IMR-90 (cell line): ENCODE measurements around the gene GNB4. TPM values are rescaled to one million over a fixed set of nuclear protein-coding genes. Genes with fewer than 3 reads are reported as not detected.

Experiments
- ATAC-seq: fragments of 200-7000 bp; cut with Tn5 transposase; 2 replicates; pipeline ENCODE4 v1.9.1; 2020; ENCODE audit warnings: low read depth, mild to moderate bottlenecking, moderate library complexity
- BruUV-seq: library from RNA; stranded (reverse); fragments of 400-500 nt; replicated peaks from 2 replicates; lab custom pipeline; 2021; lab: Mats Ljungman, UMichigan
- CTCF ChIA-PET: fragments of 300-600 bp; formaldehyde crosslinking; extraction: SDS; loops from one replicate; lab custom pipeline; 2021; ENCODE audit warnings: antibody characterized with exemption; lab: Yijun Ruan, JAX
- POLR2A ChIA-PET: fragments of 300-600 bp; sonication (Branson Sonifier 250); formaldehyde crosslinking; loops from one replicate; lab custom pipeline; 2022; ENCODE audit warnings: antibody characterized with exemption; ENCODE audit not compliant: unreplicated experiment; lab: Charles Lee
- DNase-seq: peaks from one replicate; pipeline ENCODE4 v3.0.0; 2013
- H2AFZ ChIP-seq: replicated peaks from 2 replicates; pipeline ENCODE3; 2013; ENCODE audit warnings: low read length, mild to moderate bottlenecking; ENCODE audit not compliant: poor library complexity
- H2AK5ac ChIP-seq: 2 replicates; pipeline ENCODE4 v1.6.1; 2013; ENCODE audit warnings: low read depth, low read length, inconsistent platforms
- H2AK9ac ChIP-seq: replicated peaks from 2 replicates; pipeline ENCODE3; 2013; ENCODE audit warnings: mild to moderate bottlenecking, low read depth, low read length, moderate library complexity; ENCODE audit not compliant: poor library complexity
- H2BK120ac ChIP-seq: 2 replicates; pipeline ENCODE4 v1.6.1; 2013; ENCODE audit warnings: low read depth, low read length, inconsistent platforms
- H2BK15ac ChIP-seq: 3 replicates; pipeline ENCODE4 v1.6.1; 2013; ENCODE audit warnings: low read depth, low read length, inconsistent platforms
- H2BK20ac ChIP-seq: 2 replicates; pipeline ENCODE4 v1.6.1; 2013; ENCODE audit warnings: low read depth, mild to moderate bottlenecking, inconsistent platforms, low read length, moderate library complexity
- H2BK5ac ChIP-seq: 2 replicates; pipeline ENCODE4 v1.6.1; 2013; ENCODE audit warnings: mild to moderate bottlenecking, low read depth, low read length, inconsistent platforms; ENCODE audit not compliant: poor library complexity, severe bottlenecking
- H3K14ac ChIP-seq: replicated peaks from 2 replicates; pipeline ENCODE4 v1.6.1; 2013; ENCODE audit warnings: low read depth, low read length, inconsistent platforms
- H3K18ac ChIP-seq: 2 replicates; pipeline ENCODE4 v1.6.1; 2013; ENCODE audit warnings: low read depth, low read length, control low read depth
- H3K23ac ChIP-seq: 2 replicates; pipeline ENCODE4 v1.6.1; 2013; ENCODE audit warnings: low read depth, low read length, inconsistent platforms
- H3K27ac ChIP-seq: 2 replicates; pipeline ENCODE4 v1.5.1; 2013; ENCODE audit warnings: mild to moderate bottlenecking, control low read depth, low read length; ENCODE audit not compliant: insufficient read depth
- H3K27me3 ChIP-seq: 2 replicates; pipeline ENCODE4 v1.6.1; 2013; ENCODE audit warnings: low read length; ENCODE audit not compliant: control insufficient read depth, insufficient read depth
- H3K36me3 ChIP-seq: 2 replicates; pipeline ENCODE4 v1.6.1; 2013; ENCODE audit warnings: low read length, mixed read lengths; ENCODE audit not compliant: control insufficient read depth, insufficient read depth
- H3K4ac ChIP-seq: 2 replicates; pipeline ENCODE4 v1.6.1; 2013; ENCODE audit warnings: low read depth, low read length, inconsistent platforms
- H3K4me1 ChIP-seq: 2 replicates; pipeline ENCODE4 v1.6.1; 2013; ENCODE audit warnings: low read length, mixed read lengths; ENCODE audit not compliant: control insufficient read depth, insufficient read depth
- H3K4me2 ChIP-seq: 2 replicates; pipeline ENCODE4 v1.6.1; 2013; ENCODE audit warnings: low read depth, mild to moderate bottlenecking, control low read depth, low read length, moderate library complexity
- H3K4me3 ChIP-seq: 2 replicates; pipeline ENCODE4 v1.5.1; 2013; ENCODE audit warnings: low read depth, mild to moderate bottlenecking, control low read depth, low read length, moderate library complexity; ENCODE audit not compliant: insufficient read depth
- H3K56ac ChIP-seq: 2 replicates; pipeline ENCODE4 v1.6.1; 2013; ENCODE audit warnings: low read length, inconsistent platforms; ENCODE audit not compliant: insufficient read depth; ENCODE audit errors: extremely low read depth
- H3K79me1 ChIP-seq, 2 experiments: 2 replicates each; pipeline ENCODE4 v1.6.1; 2013; ENCODE audit warnings: low read length in 2 of 2, inconsistent platforms in 1 of 2, low read depth in 1 of 2
- H3K9ac ChIP-seq: 2 replicates; pipeline ENCODE4 v1.6.1; 2013; ENCODE audit warnings: low read depth, low read length, control low read depth
- H3K9me1 ChIP-seq: 2 replicates; pipeline ENCODE4 v1.6.1; 2013; ENCODE audit warnings: low read length, inconsistent platforms; ENCODE audit not compliant: insufficient read depth
- H3K9me3 ChIP-seq: 2 replicates; pipeline ENCODE4 v1.6.1; 2013; ENCODE audit warnings: low read length; ENCODE audit not compliant: control insufficient read depth, insufficient read depth
- H4K20me1 ChIP-seq: 2 replicates; pipeline ENCODE4 v1.6.1; 2013; ENCODE audit warnings: low read length, inconsistent platforms; ENCODE audit not compliant: insufficient read depth
- H4K5ac ChIP-seq: 2 replicates; pipeline ENCODE4 v1.6.1; 2013; ENCODE audit warnings: mild to moderate bottlenecking, low read depth, low read length, control low read depth
- H4K8ac ChIP-seq, 2 experiments: 2 replicates each; pipeline ENCODE4 v1.6.1; 2013; ENCODE audit warnings: low read depth in 2 of 2, low read length in 2 of 2, control low read depth in 1 of 2, inconsistent platforms in 1 of 2
- H4K91ac ChIP-seq: 2 replicates; pipeline ENCODE4 v1.6.1; 2013; ENCODE audit warnings: low read depth, low read length, inconsistent platforms; ENCODE audit not compliant: insufficient read depth
- CEBPB ChIP-seq: IDR thresholded peaks from 2 replicates; pipeline ENCODE4 v1.6.1; 2012; ENCODE audit warnings: low read depth, low read length, improper control_type of control experiment
- CHD1 ChIP-seq: IDR thresholded peaks from 2 replicates; pipeline ENCODE4 v1.6.1; 2012; ENCODE audit warnings: low read depth, low read length, improper control_type of control experiment
- ELK1 ChIP-seq: fragments of 150-350 bp; IDR thresholded peaks from 2 replicates; pipeline ENCODE4 v1.6.1; 2016; ENCODE audit warnings: low read depth, mild to moderate bottlenecking, low read length, moderate library complexity, borderline replicate concordance
- FOS ChIP-seq: fragments of 150-350 bp; IDR thresholded peaks from 2 replicates; pipeline ENCODE4 v1.6.1; 2016; ENCODE audit warnings: low read depth, low read length
- MAFK ChIP-seq: IDR thresholded peaks from 2 replicates; pipeline ENCODE4 v1.6.1; 2012; ENCODE audit warnings: low read depth, low read length, improper control_type of control experiment
- POLR2A ChIP-seq: IDR thresholded peaks from 2 replicates; pipeline ENCODE4 v1.6.1; 2012; ENCODE audit warnings: mild to moderate bottlenecking, low read depth, low read length
- RCOR1 ChIP-seq: IDR thresholded peaks from 2 replicates; pipeline ENCODE4 v1.6.1; 2012; ENCODE audit warnings: mild to moderate bottlenecking, low read length, improper control_type of control experiment; ENCODE audit not compliant: insufficient replicate concordance
- RFX5 ChIP-seq: IDR thresholded peaks from 2 replicates; pipeline ENCODE4 v1.8.0; 2012; ENCODE audit warnings: low read depth, mild to moderate bottlenecking, low read length, moderate library complexity
- WGBS, 2 experiments: methylation state at CpG; one replicate each; pipeline versions ENCODE4 v1.1.5 to v1.1.7; 2013; ENCODE audit warnings: missing lambda C conversion rate in 2 of 2; ENCODE audit not compliant: insufficient read length in 1 of 2; ENCODE audit errors: extremely low coverage in 2 of 2; 5-methylcytosine and 5-hydroxymethylcytosine counted together
- dilution Hi-C: fragments of 300-500 bp; cut with HindIII; formaldehyde crosslinking; loops from one replicate; pipeline ENCODE4 v1.14.3; 2018; ENCODE audit warnings: low sequenced_read_pairs; ENCODE audit not compliant: unreplicated experiment
- in situ Hi-C: fragments of 300-500 bp; cut with MboI; formaldehyde crosslinking; loops from 3 replicates; pipeline ENCODE4 v1.14.3; 2019; ENCODE audit warnings: low sequenced_read_pairs, inconsistent platforms, mixed read lengths
- intact Hi-C: fragments of 100-400 bp; cut with micrococcal nuclease; formaldehyde crosslinking; loops from 2 replicates; pipeline ENCODE4 v1.10.0; 2022
- polyA plus RNA-seq, 3 experiments: library from polyadenylated mRNA; depleted of rRNA; stranded (reverse); fragments of >200 nt; gene quantifications; 2 replicates each; pipeline ENCODE4 v1.2.3, GENCODE V29; 2012; ENCODE audit warnings: low replicate concordance in 1 of 3
- total RNA-seq: library from RNA; depleted of rRNA; stranded (reverse); fragments of >200 nt; gene quantifications from 2 replicates; pipeline ENCODE4 v1.2.3, GENCODE V29; 2012
- TF ChIP-seq, protein P1 (sequence below): fragments of 150-350 bp; IDR thresholded peaks from 2 replicates; pipeline ENCODE4 v1.6.1; 2017; ENCODE audit warnings: mild to moderate bottlenecking, antibody characterized with exemption, low read length, low read depth

The GNB4 gene
- total and polyA plus RNA-seq, 2 of the 4 experiments (the other 2 are of a cell fraction), result 22.1 to 112 TPM

GRCh38 chr3:179447251-179447650 lies 4.0 kb downstream of the GNB4 start:
- H2AFZ ChIP-seq, result no peak overlapping the region
- WGBS, 2 experiments, result 89% methylated on average over 1 of the region's 6 CpGs; no CpG with 5 or more reads in 1 of the 2 experiments
- no peak overlapping the region for H2AK9ac ChIP-seq
- no peak for TF ChIP-seq MAFK
- no peak for TF ChIP-seq POLR2A
- TF ChIP-seq CHD1, result no peak
- TF ChIP-seq FOS, result no peak
- TF ChIP-seq, protein P1, sequence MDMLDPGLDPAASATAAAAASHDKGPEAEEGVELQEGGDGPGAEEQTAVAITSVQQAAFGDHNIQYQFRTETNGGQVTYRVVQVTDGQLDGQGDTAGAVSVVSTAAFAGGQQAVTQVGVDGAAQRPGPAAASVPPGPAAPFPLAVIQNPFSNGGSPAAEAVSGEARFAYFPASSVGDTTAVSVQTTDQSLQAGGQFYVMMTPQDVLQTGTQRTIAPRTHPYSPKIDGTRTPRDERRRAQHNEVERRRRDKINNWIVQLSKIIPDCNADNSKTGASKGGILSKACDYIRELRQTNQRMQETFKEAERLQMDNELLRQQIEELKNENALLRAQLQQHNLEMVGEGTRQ, result no peak
- TF ChIP-seq ELK1, result no peak
- TF ChIP-seq RCOR1, result no peak
- no peak for TF ChIP-seq RFX5
- no peak for TF ChIP-seq CEBPB
- peaks cover 28% of the 10 kb centered on the region; the same call in 1 of the 2 replicates for H4K20me1 ChIP-seq
- no peak overlapping the region for H2BK15ac ChIP-seq
- no peak overlapping the region for H3K14ac ChIP-seq
- H3K4ac ChIP-seq, result no peak overlapping the region
- in situ Hi-C loops, result loop anchor here (5.0 kb wide), 1 partner anchor 110 kb away; no protein-coding TSS in a partner anchor
- intact Hi-C loops, result no loop called here
- no peak overlapping the region for H2BK5ac ChIP-seq
- H3K9me3 ChIP-seq, result no peaks in the 10 kb centered on the region
- no peak overlapping the region for H3K27ac ChIP-seq
- DNase-seq, result no peak
- H3K27me3 ChIP-seq, result no peaks in the 10 kb centered on the region
- no peak overlapping the region for H3K4me3 ChIP-seq
- dilution Hi-C loops, result no loop called here
- no peak overlapping the region for H3K18ac ChIP-seq
- no peak overlapping the region for H3K56ac ChIP-seq
- peaks cover 6 to 31% of the 10 kb centered on the region in 2 experiments; a peak in 3 of 4 replicates for H3K79me1 ChIP-seq
- H2BK120ac ChIP-seq, result no peak overlapping the region
- peaks cover 4% of the 10 kb centered on the region; the same call in 1 of the 2 replicates for H3K36me3 ChIP-seq
- H4K91ac ChIP-seq, result no peak overlapping the region
- H2AK5ac ChIP-seq, result no peak overlapping the region
- no TSS peak for BruUV-seq
- CTCF ChIA-PET, result interaction anchor here (0.6 kb wide), 1 partner anchor 14 kb away, joined by 3 read pairs; no protein-coding TSS in a partner anchor
- H3K9me1 ChIP-seq, result peaks cover 18% of the 10 kb centered on the region
- no peak overlapping the region for H4K8ac ChIP-seq
- H3K4me1 ChIP-seq, result peaks cover 4% of the 10 kb centered on the region
- no peak overlapping the region for H3K4me2 ChIP-seq
- H2BK20ac ChIP-seq, result no peak overlapping the region
- H3K9ac ChIP-seq, result no peak overlapping the region
- no peak overlapping the region for H3K23ac ChIP-seq
- H4K5ac ChIP-seq, result no peak overlapping the region
- no peak for ATAC-seq
- POLR2A ChIA-PET, result no interaction called here
